ENCODE data around the gene PRDM11.

PRDM11 gene

GRCh38 chr11:45259592-45259991 is 113.2 kb downstream of the PRDM11 start:
- no peak for DNase-seq (ENCODE audit: low read depth in 1 of 2, low spot score in 1 of 2)

DNA sequence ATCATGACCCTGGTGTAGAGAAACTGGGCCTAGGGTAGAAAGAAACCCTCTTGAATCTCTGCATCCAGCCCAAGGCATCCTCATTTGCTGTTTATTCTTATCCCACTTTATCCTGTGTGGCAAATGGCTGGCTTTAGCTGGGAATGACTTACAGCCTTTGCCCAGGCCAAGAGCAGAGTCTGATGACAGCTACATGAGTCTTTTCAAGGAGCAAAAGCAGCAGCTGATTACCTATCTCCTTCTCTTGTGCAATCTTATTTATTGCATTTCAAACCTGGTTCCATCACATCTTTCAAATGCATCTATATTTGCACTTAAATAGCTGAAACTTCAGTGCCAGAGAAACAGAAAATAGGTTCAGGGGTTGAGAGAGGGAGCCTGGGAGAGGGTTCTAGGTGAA is 113.6 kb downstream of the PRDM11 start:
- no peak for DNase-seq (ENCODE audit: low read depth in 1 of 2, low spot score in 1 of 2)

GRCh38 chr11:45262900-45263299 is 116.5 kb downstream of the PRDM11 start:
- DNase-seq (ENCODE audit: low read depth in 1 of 2, low spot score in 1 of 2) = no peak

- DNase-seq (ENCODE audit: low read depth in 1 of 2, low spot score in 1 of 2) = no peak
Observed at GRCh38 chr11:45263773-45264172, 117.3 kb downstream of the PRDM11 start.

GRCh38 chr11:45264839-45265515 is 118.5 kb downstream of the PRDM11 start:
- no peak for DNase-seq (ENCODE audit: low read depth in 1 of 2, low spot score in 1 of 2)

- no peak for DNase-seq (ENCODE audit: low read depth in 1 of 2, low spot score in 1 of 2)
Observed at GRCh38 chr11:45265969-45266675, 119.7 kb downstream of the PRDM11 start.

GRCh38 chr11:45266676-45267020 is 120.2 kb downstream of the PRDM11 start:
- no peak for DNase-seq (ENCODE audit: low read depth in 1 of 2, low spot score in 1 of 2)

DNA sequence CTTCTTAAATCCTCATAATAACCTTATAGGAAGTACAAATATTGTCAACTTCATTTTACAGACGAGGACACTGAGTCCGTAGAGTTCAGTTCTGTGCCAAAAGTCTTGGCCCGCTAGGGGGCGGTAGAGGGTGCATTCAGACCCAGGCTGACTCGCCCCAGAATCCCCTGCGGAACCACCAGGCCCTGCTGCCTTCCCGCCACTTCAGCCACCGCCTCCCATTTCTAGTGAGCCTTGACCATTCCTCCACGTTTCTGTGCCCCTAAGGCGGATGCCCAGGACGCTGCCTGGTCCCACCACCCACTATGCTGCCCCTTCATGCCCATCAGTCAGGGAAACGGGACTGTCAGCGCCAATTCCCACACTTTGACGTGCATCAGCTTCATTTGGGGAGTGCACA is 120.6 kb downstream of the PRDM11 start:
- no peak for DNase-seq (ENCODE audit: low read depth in 1 of 2, low spot score in 1 of 2)

DNA sequence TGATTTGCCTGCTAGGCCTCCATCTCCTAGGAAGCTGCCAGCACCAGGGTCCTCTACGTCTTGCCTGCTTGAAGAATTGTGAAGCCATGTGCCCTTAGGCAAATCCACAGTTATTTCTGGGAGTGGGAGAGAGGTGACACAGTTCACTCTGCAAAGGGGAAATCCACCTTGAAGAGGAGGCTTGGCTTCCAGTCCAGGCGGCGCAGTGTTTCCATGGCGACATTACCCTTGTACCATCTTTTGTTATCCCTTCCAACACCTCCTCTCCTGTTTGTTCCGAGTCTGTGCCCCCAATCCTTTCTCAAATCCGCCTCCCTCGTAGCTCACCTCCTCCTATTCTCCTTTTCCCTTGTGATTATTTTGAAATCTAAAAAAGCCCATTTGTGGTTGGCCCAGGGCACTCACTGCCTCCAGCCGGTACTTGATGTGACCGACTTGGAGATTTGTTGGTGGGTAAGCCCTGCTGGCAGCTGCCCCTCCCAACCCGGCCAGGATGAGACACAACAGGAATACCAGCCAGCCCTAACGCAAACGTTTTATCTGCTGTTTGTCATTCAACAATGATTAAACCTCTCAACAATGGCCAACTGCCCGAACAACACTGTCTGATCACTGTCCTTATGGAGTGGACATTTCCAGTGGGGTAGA is 121.3 kb downstream of the PRDM11 start:
- no peak for DNase-seq (ENCODE audit: low read depth in 1 of 2, low spot score in 1 of 2)

- no peak for DNase-seq (ENCODE audit: low read depth in 1 of 2, low spot score in 1 of 2)
Observed at GRCh38 chr11:45269678-45270077, 123.2 kb downstream of the PRDM11 start.

DNA sequence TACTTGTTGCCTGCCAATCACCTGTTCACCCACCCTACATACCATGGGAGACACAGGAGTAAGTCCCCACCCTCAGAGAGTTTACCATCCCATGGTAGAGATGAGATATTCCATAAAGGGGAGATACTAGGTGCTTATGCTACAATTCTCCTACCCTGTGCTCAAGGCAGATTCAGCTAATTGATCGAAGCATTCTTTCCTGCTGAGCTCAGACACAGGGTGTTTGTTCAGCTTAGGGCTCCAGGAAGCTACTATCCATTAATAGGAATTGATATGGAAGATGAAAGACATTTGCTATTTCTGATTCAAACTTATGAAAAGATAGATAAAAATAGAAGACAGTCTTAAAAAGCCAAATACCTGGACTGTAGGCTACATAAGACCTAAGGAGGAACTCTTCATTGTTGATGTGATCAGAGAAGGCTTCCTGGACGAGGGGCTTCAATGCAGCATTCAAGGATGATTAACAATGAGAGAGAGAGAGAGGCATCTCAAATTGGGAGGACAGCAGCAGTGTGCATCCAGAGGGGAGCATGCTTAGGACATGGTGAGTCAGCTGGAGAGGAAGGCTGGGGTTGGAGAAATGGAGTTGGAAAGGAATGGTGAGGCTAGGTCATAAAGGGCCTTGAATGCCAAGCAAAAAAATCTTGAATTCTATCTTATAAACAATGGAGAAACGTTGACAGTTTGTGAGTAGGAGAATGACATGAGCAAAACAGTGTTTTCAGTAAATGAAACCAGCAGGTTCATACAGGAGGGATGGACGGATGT is 124.7 kb downstream of the PRDM11 start:
- DNase-seq (ENCODE audit: low read depth in 1 of 2, low spot score in 1 of 2) = no peak

DNA sequence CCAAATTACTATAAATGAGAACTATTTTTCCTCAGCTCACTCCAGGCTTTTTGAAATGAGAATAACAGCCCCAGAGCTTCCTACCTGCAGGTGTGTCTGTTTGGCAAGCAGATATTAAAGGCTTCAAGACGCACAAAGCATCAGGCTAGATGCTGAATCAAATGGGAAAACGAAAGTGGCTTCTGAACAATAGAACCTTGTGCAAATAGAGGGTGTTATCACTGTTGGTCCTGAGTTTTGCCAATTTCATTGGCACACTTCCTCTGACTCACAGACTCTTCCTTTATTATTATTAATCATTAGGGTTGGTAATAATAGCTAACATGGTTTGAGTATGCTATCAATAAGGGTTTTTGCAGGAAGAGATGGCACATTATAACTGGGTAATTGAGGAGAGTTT is 126.3 kb downstream of the PRDM11 start:
- no peak for DNase-seq (ENCODE audit: low read depth in 1 of 2, low spot score in 1 of 2)

DNA sequence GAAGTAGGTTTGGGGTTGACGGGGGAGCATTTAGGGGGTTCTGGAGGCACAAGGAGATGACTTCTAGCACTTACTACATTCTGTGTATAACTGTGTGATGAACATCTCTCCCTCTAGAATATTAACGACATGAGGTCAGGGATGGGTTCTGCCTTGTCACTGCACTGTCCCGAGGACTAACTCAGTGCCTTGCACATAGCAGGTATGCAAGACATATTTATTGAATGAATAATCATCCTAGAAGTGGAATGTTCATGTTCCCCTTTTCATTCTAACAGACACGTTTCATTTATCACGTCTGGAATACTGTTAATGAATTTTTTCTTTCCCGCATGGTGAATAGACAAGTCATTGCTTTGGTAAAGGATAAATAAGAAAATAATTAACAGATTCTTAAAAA is 127.1 kb downstream of the PRDM11 start:
- DNase-seq (ENCODE audit: low read depth in 1 of 2, low spot score in 1 of 2) = no peak

DNA sequence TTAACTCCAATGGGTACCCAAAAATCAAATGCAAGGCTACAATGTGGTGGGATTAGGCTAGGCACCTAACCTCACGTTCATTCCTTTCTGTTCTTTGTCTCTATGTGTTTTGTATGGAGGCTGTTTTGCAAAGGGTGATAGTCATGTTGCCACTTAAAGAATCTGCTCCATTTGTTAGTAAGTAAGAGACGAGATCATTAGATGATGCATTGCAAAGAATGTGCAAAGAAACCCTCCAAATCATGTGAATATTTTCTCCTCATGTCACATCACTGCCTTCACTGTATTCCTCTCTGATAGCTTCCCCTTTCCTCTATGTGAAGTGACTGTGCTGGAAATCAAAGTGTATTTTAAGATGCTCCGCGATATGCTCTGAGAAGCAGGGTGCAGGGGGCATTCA is 127.8 kb downstream of the PRDM11 start:
- no peak for DNase-seq (ENCODE audit: low read depth in 1 of 2, low spot score in 1 of 2)

- no peak for DNase-seq (ENCODE audit: low read depth in 1 of 2, low spot score in 1 of 2)
Observed at GRCh38 chr11:45275828-45276227, 129.4 kb downstream of the PRDM11 start.

GRCh38 chr11:45278714-45279113 is 132.3 kb downstream of the PRDM11 start:
- DNase-seq (ENCODE audit: low read depth in 1 of 2, low spot score in 1 of 2) = no peak

GRCh38 chr11:45279645-45280044 is 133.2 kb downstream of the PRDM11 start:
- DNase-seq (ENCODE audit: low read depth in 1 of 2, low spot score in 1 of 2) = no peak

- no peak for DNase-seq (ENCODE audit: low read depth in 1 of 2, low spot score in 1 of 2)
Observed at GRCh38 chr11:45280449-45280848, 134.0 kb downstream of the PRDM11 start.

DNA sequence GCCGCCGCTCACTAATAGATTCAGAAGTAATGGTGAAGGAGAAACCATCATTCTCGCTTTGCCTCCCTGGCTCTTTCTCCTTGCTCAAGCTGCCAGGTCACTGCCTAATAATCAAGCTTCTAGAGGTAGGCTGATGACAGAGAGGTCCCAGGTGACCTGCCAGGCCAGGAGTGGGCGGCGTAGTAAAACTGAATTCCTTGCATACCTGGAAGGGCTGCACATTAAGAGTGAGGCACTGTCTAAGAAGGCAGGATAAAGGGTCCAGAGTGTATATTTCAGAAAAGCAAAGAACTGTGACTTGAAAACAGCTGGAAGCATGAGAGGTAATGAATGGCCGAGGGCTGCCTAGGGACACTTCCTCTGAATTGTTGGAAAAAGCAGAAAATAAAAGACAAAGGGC is 135.6 kb downstream of the PRDM11 start:
- DNase-seq (ENCODE audit: low read depth in 1 of 2, low spot score in 1 of 2) = no peak
